GM21529 (cell line): ENCODE results near the gene DSC3.
A peak's percentile ranks its signal among the peaks of the same experiment; 100 is the strongest.
"Not testable (repeated sequence)": the region's sequence is repeated elsewhere in the genome, so short reads cannot be mapped to it uniquely, and the experiment has no call there.

Experiments
- ATAC-seq: cut with Tn5 transposase; IDR thresholded peaks from one replicate; pipeline ENCODE4 v1.9.1; 2021; ENCODE audit not compliant: unreplicated experiment

The DSC3 gene

GRCh38 chr18:30978091-30978490 is 64.5 kb downstream of the DSC3 start:
- not testable (repeated sequence) for ATAC-seq

- ATAC-seq: peak; percentile 71
Measured at GRCh38 chr18:30971338-30971956, 71.1 kb downstream of the DSC3 start.

- no peak for ATAC-seq
Measured at GRCh38 chr18:30970196-30970816, 72.2 kb downstream of the DSC3 start.

GRCh38 chr18:30969670-30970170 is 72.8 kb downstream of the DSC3 start:
- no peak for ATAC-seq

- no peak for ATAC-seq
Measured at GRCh38 chr18:30967701-30968100, 74.8 kb downstream of the DSC3 start.

GRCh38 chr18:30965237-30965636 is 77.3 kb downstream of the DSC3 start:
- ATAC-seq: no peak

- no peak for ATAC-seq
Measured at GRCh38 chr18:30960661-30961060, 81.9 kb downstream of the DSC3 start.

GRCh38 chr18:30957066-30957465 is 85.5 kb downstream of the DSC3 start:
- no peak for ATAC-seq

- ATAC-seq: no peak
Measured at GRCh38 chr18:30954262-30954661, 88.3 kb downstream of the DSC3 start.

- no peak for ATAC-seq
Measured at GRCh38 chr18:30945761-30946160, 96.8 kb downstream of the DSC3 start.

- no peak for ATAC-seq
Measured at GRCh38 chr18:30944773-30945417, 97.6 kb downstream of the DSC3 start.

GRCh38 chr18:30940952-30941539 is 101.5 kb downstream of the DSC3 start:
- no peak for ATAC-seq
